Central memory CD8-positive, alpha-beta T cell (primary cell): Measurements from ENCODE around the gene GSTM2.

Experiments used
- ATAC-seq: fragments of 150-1000 bp; cut with Tn5 transposase; replicated peaks from 2 replicates; pipeline ENCODE4 v1.10.0; 2022; ENCODE audit warnings: mild to moderate bottlenecking, moderate FRiP score, moderate number of reproducible peaks; ENCODE audit not compliant: poor library complexity, severe bottlenecking; ENCODE audit errors: extremely low read depth
- DNase-seq, 2 donors: peaks; one replicate each; pipeline ENCODE4 v3.0.0; 2021; ENCODE audit warnings: low spot score in 2 of 2
- H3K27ac Mint-ChIP-seq: one replicate; pipeline ENCODE4 v1.8.0; 2022; ENCODE audit warnings: low read depth, mild to moderate bottlenecking, moderate library complexity, mixed read lengths
- H3K27me3 Mint-ChIP-seq: one replicate; pipeline ENCODE4 v1.8.0; 2022; ENCODE audit warnings: mixed read lengths
- H3K36me3 Mint-ChIP-seq: one replicate; pipeline ENCODE4 v1.8.0; 2022; ENCODE audit warnings: mild to moderate bottlenecking, moderate library complexity, mixed read lengths; ENCODE audit not compliant: insufficient read depth
- H3K4me1 Mint-ChIP-seq: one replicate; pipeline ENCODE4 v1.8.0; 2022; ENCODE audit warnings: mixed read lengths
- H3K4me3 Mint-ChIP-seq: one replicate; pipeline ENCODE4 v1.8.0; 2022; ENCODE audit warnings: mild to moderate bottlenecking, moderate library complexity, mixed read lengths
- H3K9me3 Mint-ChIP-seq: one replicate; pipeline ENCODE4 v1.8.0; 2022; ENCODE audit warnings: mixed read lengths

Gene GSTM2

DNA sequence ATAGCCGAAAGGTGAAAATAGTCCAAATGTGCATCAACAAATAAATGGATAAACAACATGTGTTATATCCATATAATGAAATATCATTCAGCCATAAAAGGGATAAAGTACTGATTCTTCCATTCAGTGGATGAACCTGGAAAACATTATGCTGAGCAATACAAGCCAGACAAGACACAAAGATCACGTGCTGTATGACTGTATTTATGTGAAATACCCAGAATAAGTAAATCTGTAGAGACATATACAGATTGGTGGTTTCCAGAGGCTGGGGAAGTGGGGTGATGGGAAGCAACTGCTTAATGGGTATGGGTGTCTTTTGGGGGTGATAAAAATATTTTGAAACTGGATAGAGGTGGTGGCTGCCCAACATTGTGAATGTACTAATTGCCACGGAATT lies 25.2 kb upstream of the GSTM2 start:
- no peak overlapping the region for H3K27ac Mint-ChIP-seq
- H3K27me3 Mint-ChIP-seq, result peaks cover 8% of the 10 kb centered on the region
- no peak for ATAC-seq
- H3K36me3 Mint-ChIP-seq, result peaks cover 5% of the 10 kb centered on the region
- peaks cover 6% of the 10 kb centered on the region for H3K4me1 Mint-ChIP-seq
- no peaks in the 10 kb centered on the region for H3K9me3 Mint-ChIP-seq
- H3K4me3 Mint-ChIP-seq, result no peak overlapping the region
- DNase-seq, result no peak

DNA sequence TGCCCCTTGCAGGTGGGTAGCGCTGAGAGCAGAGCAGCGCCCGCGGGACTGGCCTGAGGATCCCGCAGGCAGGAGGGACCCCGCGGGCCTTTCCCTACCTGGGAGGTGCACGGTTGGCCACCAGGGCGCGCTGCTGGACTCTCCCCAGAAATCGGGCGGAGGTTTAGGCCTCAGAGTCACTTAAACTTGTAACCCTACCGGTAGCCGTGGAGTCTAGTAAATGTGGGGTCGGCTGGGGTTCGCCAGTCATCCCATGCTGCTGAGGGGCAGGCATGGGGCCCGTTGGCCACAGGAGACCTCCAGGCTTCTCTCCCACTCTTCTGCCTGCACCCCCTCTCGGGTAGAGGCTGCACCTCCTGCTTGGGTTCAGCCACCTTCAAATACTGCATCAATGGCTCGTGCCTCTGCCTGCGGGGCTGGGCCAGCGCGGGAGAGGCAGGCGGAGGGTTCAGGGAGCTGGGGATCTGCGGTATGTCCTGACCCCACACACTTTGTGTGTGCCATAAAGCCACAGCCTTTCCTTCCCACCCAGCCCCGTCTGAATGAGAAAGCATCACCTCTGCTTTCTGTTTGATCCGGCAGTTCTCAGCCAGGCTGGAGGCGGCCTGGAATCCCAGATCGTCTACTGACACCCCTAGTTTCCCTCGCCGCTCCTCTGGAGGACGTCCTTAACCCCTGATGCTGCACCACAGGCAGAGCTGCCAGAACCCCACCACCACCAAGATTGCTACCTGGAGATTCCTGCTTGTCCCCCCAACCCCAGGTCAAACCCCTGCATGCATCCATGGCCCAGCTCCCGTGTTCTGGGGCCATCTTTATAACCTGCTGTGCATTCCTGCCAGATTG lies 24.2 kb upstream of the GSTM2 start:
- Mint-ChIP-seq H3K9me3 (no peaks in the 10 kb centered on the region), H3K4me1 (peaks cover 6% of the 10 kb centered on the region), H3K36me3 (peaks cover 5% of the 10 kb centered on the region), H3K27me3 (peaks cover 8% of the 10 kb centered on the region), H3K4me3 (no peak overlapping the region), H3K27ac (no peak overlapping the region)
- DNase-seq, result peak; percentile 71 to 82
- peak; percentile 93 for ATAC-seq

DNA sequence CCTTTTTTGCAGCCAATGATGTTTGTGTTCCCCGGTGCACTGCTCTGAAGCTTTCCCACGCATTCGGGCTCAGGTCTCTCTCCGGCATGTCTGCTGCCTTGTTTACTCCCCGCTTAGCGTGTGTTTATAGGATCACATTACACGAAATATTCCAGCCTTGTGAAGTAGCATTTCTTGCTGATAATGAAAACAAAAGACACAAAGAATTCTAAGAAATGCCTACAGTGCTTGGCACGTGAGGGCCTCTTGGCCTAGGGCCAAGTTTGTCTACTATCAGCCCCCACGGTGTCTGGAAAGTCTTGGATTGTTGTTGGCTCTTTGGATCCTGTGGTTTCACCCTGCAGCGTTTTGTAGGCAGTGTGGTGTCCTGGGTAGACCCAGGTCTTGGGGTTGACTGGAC lies 23.2 kb upstream of the GSTM2 start:
- Mint-ChIP-seq H3K27ac (no peak overlapping the region), H3K27me3 (peaks cover 8% of the 10 kb centered on the region), H3K36me3 (peaks cover 3% of the 10 kb centered on the region), H3K9me3 (no peaks in the 10 kb centered on the region), H3K4me1 (peaks cover 6% of the 10 kb centered on the region), H3K4me3 (no peak overlapping the region)
- DNase-seq (no peak), ATAC-seq (no peak)

DNA sequence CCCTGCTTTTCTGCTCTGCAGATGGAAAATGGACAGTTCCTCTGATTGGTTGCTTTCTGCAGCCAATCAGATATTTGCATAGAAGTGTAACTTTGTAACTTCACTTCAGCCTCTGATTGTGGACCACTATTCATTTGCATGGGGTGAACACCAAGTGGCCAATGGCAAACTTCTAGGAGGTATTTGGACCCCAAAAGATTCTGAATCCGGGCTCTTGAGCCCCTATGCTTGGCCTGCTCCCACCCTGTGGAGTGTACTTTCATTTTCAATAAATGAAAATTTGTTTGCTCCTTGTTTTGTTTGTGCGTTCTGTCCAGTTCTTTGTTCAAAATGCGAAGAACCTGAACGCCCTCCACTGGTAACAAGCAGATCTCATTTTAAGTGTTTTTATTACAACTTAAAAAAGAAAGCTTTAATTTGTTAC lies 18.4 kb upstream of the GSTM2 start:
- H3K27me3 Mint-ChIP-seq, result peaks cover 17% of the 10 kb centered on the region
- H3K36me3 Mint-ChIP-seq, result no peaks in the 10 kb centered on the region
- ATAC-seq (no peak), DNase-seq (no peak)
- no peaks in the 10 kb centered on the region for H3K4me1 Mint-ChIP-seq
- no peak overlapping the region for H3K4me3 Mint-ChIP-seq
- H3K9me3 Mint-ChIP-seq, result no peaks in the 10 kb centered on the region
- no peak overlapping the region for H3K27ac Mint-ChIP-seq

DNA sequence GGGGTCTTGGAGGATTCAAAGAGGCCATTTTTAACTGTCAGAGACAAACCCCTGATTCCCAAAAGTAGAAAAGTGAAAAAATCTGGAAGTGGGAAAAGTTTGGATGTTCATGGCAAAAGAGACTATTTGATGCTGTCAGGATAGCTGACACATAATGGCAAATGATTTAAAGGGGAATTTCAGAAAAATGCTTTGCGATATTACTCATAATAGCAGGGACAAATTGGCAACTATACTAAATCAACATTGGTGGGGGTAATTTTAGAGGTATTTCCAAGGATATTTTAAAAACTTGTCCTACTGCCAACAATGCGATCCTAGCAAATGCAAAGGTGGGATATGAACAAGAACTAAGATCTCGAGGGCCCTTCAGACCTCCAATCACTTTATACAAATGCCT lies 17.2 kb upstream of the GSTM2 start:
- H3K4me3 Mint-ChIP-seq, result no peak overlapping the region
- no peak overlapping the region for H3K27ac Mint-ChIP-seq
- H3K9me3 Mint-ChIP-seq, result no peaks in the 10 kb centered on the region
- H3K36me3 Mint-ChIP-seq, result no peaks in the 10 kb centered on the region
- H3K27me3 Mint-ChIP-seq, result peaks cover 17% of the 10 kb centered on the region
- H3K4me1 Mint-ChIP-seq, result peaks cover 2% of the 10 kb centered on the region
- DNase-seq (no peak), ATAC-seq (no peak)

DNA sequence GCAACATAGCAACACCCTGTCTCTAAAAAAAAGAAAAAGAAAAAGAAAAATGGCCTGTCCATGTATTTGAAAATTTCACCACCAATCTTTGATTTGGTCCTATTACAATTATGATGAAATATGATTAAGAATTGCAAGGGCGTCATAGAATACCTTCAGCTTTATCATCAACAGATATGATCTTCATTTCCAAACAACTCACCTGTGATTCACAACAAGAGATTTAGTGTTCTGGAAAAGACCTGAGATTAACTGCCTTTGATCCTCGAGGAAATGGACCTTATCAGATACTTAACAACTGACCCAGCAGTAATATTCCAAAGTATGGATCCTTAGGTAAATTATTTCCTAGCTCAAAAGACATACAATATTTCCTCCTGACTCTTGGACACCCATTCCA lies 15.5 kb upstream of the GSTM2 start:
- DNase-seq (no peak), ATAC-seq (no peak)
- Mint-ChIP-seq H3K27ac (no peak overlapping the region), H3K4me1 (peaks cover 11% of the 10 kb centered on the region), H3K9me3 (no peaks in the 10 kb centered on the region), H3K27me3 (peaks cover 17% of the 10 kb centered on the region), H3K4me3 (no peak overlapping the region), H3K36me3 (peaks cover 8% of the 10 kb centered on the region)

DNA sequence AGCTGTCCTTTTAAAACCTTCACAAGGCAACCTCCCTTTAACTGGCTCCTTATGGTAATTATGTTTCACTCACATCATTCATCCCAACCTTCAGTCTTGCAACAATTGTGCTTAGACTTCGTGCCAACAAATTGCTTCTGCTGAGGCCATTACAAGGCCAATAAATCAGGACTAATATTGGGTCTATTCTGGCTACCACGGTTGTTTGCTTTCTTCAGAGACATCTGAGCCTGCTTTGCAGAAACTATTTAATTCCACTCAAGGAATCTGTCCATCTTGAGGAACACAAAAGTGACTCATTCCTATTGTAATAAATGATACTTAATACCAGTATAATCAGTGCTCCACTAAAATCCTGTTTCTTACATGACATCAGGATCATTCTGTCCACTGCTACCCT lies 14.6 kb upstream of the GSTM2 start:
- ATAC-seq (no peak), DNase-seq (no peak)
- H3K4me1 Mint-ChIP-seq, result peaks cover 11% of the 10 kb centered on the region
- H3K27ac Mint-ChIP-seq, result no peak overlapping the region
- H3K36me3 Mint-ChIP-seq, result peaks cover 8% of the 10 kb centered on the region
- H3K9me3 Mint-ChIP-seq, result no peaks in the 10 kb centered on the region
- peaks cover 17% of the 10 kb centered on the region for H3K27me3 Mint-ChIP-seq
- H3K4me3 Mint-ChIP-seq, result no peak overlapping the region

DNA sequence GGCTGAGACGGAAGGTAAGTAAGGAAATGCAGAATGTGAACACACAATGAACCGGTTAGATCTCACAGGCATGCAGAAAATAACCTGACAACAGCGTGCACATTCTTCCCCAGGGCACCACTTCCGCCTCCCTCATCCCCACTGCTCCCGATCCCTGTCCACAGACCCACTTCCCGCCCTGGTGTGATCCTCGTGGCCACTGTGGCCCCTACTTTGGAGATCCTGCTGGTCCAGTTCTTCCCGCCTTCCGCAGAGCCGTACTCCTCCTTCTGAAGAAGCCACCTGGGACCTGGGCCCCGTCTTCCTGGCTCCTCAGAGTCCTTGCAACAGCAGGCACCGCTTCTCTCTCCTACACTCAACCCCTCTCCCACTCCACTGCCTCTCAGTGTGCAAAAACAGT lies 13.3 kb upstream of the GSTM2 start:
- Mint-ChIP-seq H3K4me3 (no peak overlapping the region), H3K27me3 (peaks cover 17% of the 10 kb centered on the region), H3K4me1 (peaks cover 11% of the 10 kb centered on the region), H3K9me3 (no peaks in the 10 kb centered on the region), H3K36me3 (peaks cover 8% of the 10 kb centered on the region), H3K27ac (no peak overlapping the region)
- ATAC-seq (no peak), DNase-seq (no peak)

DNA sequence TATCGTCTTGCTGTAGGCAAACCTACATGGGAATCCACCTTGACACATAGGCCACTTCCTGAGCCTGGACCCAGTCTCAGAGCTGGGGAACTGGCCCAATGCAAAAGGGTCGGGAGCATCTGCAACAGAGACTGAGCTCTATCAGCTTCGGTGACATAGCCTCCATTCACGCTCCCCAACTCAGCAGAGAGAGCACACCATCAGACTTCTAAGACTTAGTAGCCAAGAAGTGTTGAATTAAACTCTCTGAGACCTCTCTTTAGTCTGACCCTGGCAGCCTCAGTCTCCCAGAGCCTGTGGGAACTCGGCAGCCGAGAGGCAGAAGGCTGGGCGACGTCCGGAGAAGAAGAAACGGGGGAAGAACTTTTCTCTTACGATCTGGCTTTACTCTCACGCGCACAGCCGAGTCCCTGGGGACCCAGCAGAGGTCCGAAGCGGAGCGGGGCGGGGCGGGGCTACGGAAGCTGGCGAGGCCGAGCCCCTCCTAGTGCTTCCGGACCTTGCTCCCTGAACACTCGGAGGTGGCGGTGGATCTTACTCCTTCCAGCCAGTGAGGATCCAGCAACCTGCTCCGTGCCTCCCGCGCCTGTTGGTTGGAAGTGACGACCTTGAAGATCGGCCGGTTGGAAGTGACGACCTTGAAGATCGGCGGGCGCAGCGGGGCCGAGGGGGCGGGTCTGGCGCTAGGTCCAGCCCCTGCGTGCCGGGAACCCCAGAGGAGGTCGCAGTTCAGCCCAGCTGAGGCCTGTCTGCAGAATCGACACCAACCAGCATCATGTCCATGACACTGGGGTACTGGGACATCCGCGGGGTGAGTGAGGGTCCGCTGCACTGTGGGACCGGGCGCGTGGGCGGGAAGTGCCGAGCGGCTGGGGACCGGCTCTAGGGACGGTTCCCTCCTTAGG lies 12.0 kb upstream of the GSTM2 start, which contains the start of gene GSTM4:
Gene GSTM4, plus strand, starts transcription at position 485 of the 905 bp plus-strand sequence. Its CDS starts 291 bp downstream, at position 776.
- Mint-ChIP-seq H3K4me3 (peak within 1 kb of the TSS; percentile 93), H3K4me1 (peaks cover 11% of the 10 kb centered on the region), H3K27me3 (peaks cover 14% of the 10 kb centered on the region), H3K36me3 (peaks cover 8% of the 10 kb centered on the region), H3K27ac (peak within 1 kb of the TSS; percentile 90), H3K9me3 (no peaks in the 10 kb centered on the region)
- no peak for DNase-seq
- ATAC-seq, result peak; percentile 72

DNA sequence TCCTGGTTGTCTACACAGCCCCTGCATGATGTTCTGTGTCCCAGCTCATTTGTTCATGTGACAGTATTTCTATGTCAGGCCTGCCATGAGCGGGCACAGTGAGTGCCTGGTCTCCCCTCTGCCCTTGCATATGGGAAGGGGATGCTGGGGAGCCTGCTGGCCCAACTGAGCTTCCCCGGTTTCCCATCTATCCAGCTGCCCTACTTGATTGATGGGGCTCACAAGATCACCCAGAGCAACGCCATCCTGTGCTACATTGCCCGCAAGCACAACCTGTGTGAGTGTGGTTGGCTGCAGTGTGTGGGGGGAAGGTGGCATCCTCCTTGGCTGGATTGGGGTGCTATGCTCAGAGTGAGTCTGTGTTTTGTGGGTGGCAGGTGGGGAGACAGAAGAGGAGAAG lies 10.5 kb upstream of the GSTM2 start:
- Mint-ChIP-seq H3K36me3 (peaks cover 8% of the 10 kb centered on the region), H3K27me3 (no peaks in the 10 kb centered on the region), H3K4me3 (peak overlapping the region; percentile 93), H3K9me3 (no peaks in the 10 kb centered on the region), H3K27ac (no peak overlapping the region), H3K4me1 (peaks cover 11% of the 10 kb centered on the region)
- DNase-seq (no peak), ATAC-seq (no peak)

DNA sequence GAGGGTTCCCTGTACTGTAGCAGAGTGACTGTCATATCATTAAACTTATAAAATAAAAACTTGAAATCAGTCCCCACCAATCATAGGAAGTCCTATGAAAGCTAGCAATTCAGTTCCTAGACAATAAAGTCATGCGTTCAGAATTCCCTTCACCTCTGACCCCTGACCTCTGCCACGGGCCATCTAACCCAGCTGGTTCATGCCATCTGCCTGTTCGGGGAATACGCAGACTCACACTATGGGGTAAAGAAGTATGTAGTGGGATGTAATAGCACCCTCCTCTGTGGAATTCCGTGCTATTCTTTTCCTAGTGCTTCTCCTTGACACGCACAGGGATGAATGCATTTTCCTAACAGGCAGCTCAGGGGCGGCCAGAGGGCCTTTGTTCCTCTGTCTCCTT lies 9.9 kb upstream of the GSTM2 start:
- Mint-ChIP-seq H3K36me3 (peaks cover 8% of the 10 kb centered on the region), H3K27ac (no peak overlapping the region)

DNA sequence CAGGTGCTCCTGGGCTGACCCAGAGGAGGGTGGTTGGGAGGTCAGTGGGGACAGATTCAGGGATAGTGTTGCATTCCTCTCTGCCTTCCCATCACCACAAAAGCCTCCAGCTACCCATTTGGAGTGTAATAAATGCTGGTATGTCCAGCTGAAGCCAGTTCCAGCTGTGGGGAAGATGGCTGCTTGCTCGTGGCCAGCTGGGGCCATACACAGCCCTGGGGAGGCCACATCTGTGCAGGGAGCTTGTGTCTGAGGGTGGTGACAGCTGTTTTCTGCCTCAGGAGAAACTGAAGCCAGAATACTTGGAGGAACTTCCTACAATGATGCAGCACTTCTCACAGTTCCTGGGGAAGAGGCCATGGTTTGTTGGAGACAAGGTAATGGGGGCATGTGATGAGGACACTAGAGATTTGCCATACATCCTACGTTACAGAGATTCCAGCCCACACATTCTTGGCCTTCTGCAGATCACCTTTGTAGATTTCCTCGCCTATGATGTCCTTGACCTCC lies 9.3 kb upstream of the GSTM2 start:
- Mint-ChIP-seq H3K36me3 (peaks cover 8% of the 10 kb centered on the region), H3K27me3 (no peaks in the 10 kb centered on the region), H3K4me1 (peaks cover 11% of the 10 kb centered on the region), H3K9me3 (no peaks in the 10 kb centered on the region), H3K27ac (no peak overlapping the region), H3K4me3 (no peak overlapping the region)
- ATAC-seq, result no peak
- DNase-seq, result no peak

More for the DNA sequence above, 9.9 kb upstream of the GSTM2 start:
- no peaks in the 10 kb centered on the region for H3K27me3 Mint-ChIP-seq
- no peak overlapping the region for H3K4me3 Mint-ChIP-seq
- no peaks in the 10 kb centered on the region for H3K9me3 Mint-ChIP-seq
- no peak for DNase-seq
- peaks cover 11% of the 10 kb centered on the region for H3K4me1 Mint-ChIP-seq
- ATAC-seq, result no peak
